HG03060 (cell line): ENCODE results near the gene MFNG.

Experiments used
- ATAC-seq: cut with Tn5 transposase; IDR thresholded peaks from one replicate; pipeline ENCODE4 v1.9.1; 2021; ENCODE audit warnings: low read depth, moderate number of reproducible peaks; ENCODE audit not compliant: unreplicated experiment

The MFNG gene

DNA sequence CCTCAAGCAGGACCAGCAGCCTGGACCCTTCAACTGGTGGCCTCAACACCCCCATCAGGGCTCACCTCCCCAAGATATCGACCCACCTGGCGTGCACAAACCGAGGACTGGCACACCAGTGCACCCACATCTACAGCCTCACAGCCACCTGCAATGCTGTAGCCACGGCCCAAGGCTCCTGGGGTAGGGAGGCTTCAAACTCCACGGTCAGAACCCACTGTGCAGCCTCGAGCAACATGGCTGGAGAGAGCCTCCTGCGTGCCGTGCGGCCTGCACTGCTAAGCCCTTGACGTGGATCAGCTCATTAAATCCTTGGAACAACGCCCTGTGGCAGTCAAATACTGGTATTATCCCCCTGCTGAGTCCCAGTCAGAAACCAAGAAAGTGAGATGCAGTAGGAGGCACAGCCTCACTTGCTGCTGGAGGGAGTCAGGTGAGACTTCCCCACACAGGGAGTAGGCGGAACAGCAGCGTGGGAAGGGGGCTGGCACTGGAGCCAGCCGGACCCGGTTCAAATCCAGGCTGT, 28.4 kb upstream of the MFNG start:
- ATAC-seq: no peak

DNA sequence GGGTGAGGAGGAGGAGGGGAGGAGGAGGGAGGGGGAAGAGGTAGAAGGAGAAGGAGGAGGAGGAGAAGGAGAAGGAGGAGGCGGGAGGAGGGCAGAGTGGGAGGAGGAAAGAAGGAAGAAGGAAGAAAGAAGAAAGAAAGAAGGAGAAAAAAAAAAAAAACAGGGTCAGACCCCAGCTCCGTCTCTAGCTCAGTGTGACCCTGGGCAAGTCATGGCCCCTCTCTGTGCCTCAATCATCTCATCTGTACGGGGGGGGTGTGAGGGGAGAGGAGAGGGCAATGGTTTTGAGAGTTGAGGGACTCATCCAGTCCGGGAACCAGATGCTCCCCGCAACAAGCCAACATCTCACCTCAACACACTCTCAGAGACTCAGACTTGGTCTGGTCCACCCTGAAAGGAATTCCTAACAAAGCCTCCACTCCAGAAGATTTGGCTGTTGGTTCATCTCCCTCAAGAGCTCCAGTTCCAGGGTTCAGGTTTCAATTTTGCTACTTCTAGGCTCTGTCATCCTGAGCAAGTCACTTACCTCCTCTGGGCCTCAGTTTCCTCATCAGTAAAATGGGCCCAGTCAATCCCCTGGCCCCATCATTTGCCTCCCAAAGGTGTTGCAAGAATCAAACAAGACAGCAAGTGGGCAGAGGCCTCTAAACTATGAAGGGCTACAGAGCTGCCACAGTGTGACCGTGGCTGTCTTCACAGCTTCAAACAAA, 25.4 kb upstream of the MFNG start:
- ATAC-seq: no peak

GRCh38 chr22:37510091-37510490, 23.9 kb upstream of the MFNG start:
- ATAC-seq: no peak

DNA sequence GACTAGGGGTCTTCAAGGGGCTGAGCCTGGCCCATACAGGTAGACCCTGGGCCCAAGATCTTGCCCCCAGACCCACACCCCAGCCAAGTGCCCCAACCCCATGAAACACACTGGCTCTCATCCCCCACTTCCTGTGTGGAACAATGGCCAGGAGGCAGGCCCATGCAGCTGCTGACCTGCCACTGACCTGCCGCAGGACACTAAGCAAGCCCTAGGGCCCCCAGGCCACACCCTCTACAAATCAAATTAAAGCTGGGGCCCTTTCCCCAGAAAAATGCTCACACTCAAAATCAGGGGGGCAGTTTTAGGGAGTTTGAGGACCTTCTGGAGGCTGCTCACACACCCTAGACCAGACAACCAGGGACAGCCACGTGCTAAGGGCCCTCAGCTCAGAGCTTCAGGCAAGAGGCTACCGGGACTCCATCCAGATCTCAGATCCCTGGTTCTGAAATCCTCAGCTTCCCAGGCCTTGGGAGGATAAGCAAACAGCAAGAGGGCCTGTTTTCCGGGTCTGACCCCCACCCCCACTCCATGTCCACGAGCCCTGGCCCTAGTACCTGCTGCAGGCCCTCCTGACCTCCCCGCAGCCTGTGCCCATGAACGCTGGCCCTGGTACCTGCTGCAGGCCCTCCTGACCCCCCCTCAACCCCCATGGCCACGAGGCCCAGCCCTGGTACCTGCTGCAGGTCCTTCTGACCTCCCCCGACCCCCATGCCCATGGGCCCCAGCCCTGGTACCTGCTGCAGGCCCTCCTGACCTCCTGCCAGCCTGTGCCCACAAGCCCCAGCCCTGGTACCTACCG, 23.1 kb upstream of the MFNG start:
- ATAC-seq: no peak

GRCh38 chr22:37508431-37508992, 22.3 kb upstream of the MFNG start:
- ATAC-seq: no peak

- no peak for ATAC-seq
Observed at GRCh38 chr22:37507731-37508130, 21.5 kb upstream of the MFNG start.

DNA sequence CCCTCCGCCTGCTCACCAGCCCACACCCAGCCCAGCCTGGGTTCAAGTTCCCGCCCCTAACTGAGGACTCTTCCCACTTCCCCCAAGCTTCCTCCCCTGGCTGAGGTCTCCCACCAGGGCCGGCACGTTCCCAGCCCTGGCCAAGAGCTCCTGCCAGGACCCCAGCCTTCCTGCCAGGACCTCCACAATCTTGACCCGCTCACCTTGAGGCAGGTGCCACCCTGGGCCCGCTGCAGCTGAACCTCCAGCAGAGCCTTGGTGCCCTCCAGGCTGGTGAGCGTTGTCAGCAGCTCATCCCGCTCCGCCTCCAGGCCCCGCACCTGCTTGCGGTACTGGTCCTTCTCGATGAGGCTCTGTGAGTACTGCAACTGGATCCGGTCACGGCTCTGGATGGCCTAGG, 19.8 kb upstream of the MFNG start:
- ATAC-seq: no peak

- no peak for ATAC-seq
Observed at GRCh38 chr22:37505565-37505964, 19.4 kb upstream of the MFNG start.

DNA sequence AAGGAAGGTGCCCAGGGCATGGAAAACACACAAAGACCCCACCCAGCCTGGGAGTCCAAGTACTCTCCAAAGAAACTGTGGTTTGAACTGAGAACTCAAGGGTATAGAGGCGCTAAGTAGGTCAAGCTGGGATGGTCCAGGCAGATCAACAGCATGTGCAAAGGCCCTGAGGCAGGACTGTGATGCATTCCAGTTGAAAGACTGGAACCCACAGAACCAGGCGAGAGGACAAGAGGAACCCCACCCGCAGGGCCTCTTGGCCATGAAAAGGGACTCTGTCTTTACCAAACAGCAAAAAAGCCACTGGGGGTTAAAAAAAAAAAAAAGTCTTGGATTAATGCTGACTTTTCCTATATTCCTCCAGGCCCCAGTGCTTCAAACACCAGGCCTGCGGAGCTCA, 18.8 kb upstream of the MFNG start:
- no peak for ATAC-seq

GRCh38 chr22:37503850-37504249, 17.7 kb upstream of the MFNG start:
- ATAC-seq: no peak

DNA sequence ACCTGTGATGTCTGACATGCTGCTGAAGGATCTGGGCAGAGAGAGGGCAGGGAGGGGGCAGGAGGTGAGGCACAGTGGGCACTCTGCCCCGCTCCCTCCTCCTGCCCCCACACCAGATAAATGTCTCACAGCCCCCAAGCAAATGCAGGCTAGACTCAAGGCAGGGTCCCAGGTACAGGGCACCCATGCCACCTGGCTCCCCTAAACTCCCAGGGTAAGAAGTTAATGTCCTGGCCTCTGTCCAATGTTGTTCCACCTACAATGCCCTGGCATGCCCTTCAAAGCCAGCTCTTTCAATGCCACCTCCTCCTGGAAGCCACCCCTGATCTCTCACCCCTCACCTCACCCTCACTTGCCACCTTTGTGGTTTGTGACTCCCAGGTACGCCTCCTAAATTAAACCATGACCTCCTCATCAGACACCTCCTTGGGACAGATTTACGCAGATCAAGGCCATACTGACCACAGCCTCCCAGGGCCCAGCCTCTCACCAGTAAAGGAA, 17.0 kb upstream of the MFNG start:
- ATAC-seq: no peak

DNA sequence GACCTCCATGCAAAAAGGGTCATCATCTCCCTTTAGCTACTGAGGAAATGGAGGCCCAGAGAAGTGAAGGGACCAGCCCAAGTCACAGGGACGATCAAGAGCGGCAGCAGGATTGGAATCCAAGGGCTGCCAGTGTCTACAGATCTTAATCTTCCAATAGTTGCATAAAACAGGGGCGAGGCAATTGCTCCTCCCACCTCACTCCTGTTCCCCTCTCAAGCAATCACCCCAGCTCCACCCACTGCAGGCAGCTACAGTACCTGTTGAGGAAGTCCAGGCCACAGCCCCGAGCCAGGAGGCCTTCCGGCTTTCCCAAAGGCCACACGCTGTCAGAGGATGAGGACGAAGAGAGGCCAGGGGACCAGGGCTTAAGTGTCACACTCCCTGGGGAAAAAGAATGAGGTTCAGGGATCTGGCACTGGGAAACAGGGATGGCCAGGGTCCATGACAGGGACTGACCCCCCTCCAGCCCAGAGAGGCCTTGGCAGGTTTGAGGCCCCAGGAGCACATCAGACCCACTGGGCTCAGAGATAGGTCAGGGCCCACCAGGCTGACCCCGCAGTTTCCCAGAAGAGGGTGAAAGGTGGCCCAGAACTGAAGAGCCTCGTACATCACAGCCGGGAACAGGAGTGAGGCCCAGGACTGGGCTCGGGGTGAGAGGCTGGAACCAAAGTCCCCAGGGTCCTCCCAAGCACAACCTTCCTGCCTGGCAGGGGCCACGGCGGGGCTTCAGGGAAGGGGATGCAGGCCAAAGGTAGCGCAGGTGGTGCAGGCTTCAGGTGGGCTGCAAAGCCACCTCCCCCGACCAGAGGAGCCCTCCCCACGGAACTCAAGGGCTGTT, 16.4 kb upstream of the MFNG start:
- no peak for ATAC-seq

- no peak for ATAC-seq
Observed at GRCh38 chr22:37501610-37502341, 15.6 kb upstream of the MFNG start.

DNA sequence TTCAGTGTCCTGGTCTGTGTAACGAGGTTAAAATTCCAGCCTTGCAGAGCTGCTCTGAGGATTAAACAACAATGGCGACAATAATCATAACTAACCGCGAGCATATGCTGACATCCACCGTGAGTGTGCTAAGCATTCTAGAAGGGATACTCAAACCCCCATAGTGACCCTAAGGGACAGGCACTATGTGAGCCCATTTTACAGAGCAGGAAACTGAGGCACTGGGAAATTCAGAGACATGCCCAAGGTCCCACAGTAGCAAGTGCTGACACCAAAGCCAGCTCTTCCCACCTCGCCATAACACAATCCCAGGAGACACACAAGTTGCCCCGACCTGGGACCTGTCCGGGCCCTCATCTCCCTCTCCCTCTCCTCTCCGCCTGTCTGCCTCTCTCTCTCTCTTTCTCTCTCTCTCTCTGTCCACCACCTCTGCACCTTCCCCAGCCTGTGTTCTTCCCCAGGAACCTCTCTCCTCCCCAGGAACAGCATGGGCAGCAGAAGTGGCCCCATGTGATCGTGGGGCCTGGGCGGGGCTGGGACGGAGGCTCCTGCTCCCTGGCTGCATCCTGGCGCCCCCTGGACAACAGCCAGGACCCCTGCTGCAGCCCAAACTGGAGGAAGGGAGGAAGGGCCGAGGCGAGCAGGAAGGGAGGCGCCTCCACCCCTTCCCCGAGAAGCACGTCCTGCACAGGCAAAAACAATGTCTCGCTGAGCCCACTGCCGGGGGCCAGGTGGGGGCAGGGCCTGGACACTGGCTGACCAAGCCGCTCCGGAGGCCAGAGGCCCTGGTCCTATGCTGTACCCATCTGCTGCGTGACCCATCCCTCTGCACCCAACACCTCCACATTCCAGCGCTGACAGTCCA, 14.8 kb upstream of the MFNG start:
- no peak for ATAC-seq

- ATAC-seq: no peak
Observed at GRCh38 chr22:37499789-37500540, 13.8 kb upstream of the MFNG start.

DNA sequence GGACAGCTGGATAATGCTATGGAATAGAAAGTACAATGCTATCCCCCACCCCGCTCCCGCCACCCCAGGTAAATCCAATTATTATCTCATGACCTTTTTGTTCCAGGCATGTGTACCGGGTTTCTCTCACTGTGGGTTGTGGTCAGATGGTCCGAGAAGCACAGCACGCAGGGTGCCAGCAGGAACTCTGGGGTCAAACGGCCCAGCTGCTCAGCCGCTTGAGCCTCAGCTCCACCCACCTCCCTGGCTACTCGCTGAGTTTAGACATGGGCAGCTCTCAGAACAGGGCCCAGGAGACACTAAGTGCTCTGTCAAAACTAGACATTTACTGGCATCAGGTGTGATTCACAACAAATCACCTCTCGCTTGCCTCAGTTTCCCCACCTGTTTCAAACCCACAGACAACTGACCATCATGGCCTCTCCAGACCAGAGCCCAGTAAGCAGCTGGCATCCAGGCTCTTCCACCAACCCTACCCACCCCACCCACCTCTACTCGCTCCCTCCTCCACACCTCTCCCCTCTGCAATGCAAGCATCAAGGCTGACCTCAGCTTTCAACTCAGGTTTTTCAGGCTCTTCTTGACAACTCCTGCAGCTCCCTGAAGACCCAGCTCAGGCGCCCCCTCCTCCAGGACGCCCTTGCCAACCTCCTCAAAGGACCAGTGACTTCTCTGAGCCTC, 13.0 kb upstream of the MFNG start:
- no peak for ATAC-seq

GRCh38 chr22:37498289-37498909, 12.2 kb upstream of the MFNG start:
- no peak for ATAC-seq
